ENCODE data around the gene NUP85. TPM values are rescaled to one million over a fixed set of nuclear protein-coding genes. Genes with fewer than 3 reads are reported as not detected.

Gene NUP85
- total and polyA plus RNA-seq, 11 donors: 9.4 to 40.9 (median 21.5) TPM

DNA sequence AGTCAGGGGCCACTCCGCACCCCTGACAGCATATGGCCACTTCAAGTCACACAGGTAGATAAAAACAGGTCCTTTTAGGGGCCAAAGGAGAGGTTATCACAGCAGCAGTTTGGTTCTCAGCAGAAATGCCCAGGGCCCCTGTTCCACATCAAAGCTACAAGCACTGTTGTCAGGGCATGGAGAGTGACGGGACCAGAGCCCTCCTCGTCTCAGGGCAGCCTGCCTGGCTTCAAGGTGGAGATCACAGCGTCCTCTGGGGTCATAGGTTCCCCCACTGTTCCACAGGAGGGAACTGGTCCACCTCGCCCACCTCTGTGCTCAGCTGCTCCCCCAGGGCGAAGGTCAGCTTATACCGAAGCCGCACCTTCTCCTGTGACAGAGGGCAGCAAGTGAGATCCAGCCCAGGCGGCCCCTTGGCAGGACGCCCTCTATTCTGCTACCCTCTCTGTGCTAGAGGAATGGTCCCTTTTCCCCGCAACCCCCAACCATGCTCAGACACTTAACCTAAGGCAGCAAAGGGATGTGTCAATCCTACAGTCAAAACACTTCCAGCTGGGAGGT lies 32.6 kb downstream of the NUP85 start:
- ATAC-seq (peak in 1 of 4 donors; percentile 3), DNase-seq (no peak)
- no peaks in the 10 kb centered on the region for H3K27me3 ChIP-seq
- intact Hi-C loops (cut with DNase I): no loop called here
- peak overlapping the region in 3 of 12 donors; percentile 11 to 56 (median 14) for H3K27ac ChIP-seq
- H3K4me1 ChIP-seq: peaks cover 0 to 38% (median 9%) of the 10 kb centered on the region in 12 donors
- H3K36me3 ChIP-seq: peaks cover 0 to 100% (median 97%) of the 10 kb centered on the region in 9 donors
- H3K9me3 ChIP-seq: no peaks in the 10 kb centered on the region
- no peak overlapping the region for H3K4me3 ChIP-seq
- 77 to 91% (median 80%) methylated on average over 7 to 11 of the region's 11 CpGs for WGBS, 4 donors
- TF ChIP-seq, protein P1, sequence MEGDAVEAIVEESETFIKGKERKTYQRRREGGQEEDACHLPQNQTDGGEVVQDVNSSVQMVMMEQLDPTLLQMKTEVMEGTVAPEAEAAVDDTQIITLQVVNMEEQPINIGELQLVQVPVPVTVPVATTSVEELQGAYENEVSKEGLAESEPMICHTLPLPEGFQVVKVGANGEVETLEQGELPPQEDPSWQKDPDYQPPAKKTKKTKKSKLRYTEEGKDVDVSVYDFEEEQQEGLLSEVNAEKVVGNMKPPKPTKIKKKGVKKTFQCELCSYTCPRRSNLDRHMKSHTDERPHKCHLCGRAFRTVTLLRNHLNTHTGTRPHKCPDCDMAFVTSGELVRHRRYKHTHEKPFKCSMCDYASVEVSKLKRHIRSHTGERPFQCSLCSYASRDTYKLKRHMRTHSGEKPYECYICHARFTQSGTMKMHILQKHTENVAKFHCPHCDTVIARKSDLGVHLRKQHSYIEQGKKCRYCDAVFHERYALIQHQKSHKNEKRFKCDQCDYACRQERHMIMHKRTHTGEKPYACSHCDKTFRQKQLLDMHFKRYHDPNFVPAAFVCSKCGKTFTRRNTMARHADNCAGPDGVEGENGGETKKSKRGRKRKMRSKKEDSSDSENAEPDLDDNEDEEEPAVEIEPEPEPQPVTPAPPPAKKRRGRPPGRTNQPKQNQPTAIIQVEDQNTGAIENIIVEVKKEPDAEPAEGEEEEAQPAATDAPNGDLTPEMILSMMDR (IDR thresholded peaks at IDR 0.05): no peak
- no peak for TF ChIP-seq POLR2A (IDR thresholded peaks at IDR 0.05)

DNA sequence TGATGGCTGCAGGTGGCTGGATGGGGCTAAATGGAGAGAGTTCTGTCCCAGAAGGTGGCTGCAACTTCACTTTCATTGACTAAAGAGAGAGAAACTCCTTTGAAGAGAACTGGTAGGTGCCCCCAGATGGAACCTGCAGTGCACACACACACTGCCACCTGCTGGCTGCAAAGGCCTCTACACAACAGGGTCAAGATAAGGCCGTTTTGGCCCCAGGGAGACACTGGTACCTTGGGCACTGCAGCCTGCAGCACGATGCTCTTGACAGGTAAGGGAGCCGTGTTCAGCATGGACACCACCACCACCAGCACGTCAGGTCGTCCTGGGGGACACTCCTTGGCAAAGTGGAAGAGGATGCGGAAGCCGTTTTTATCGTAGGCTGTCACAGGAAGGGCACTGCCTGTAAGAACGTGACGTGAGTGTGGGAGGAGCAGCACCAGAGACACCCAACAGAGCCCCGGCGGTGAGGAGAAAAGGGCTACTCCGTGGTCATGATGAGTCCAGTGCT lies 33.3 kb downstream of the NUP85 start:
- intact Hi-C loops (cut with DNase I): no loop called here
- DNase-seq (peak; percentile 48 to 79 (median 49)), ATAC-seq (peak; percentile 45 to 66 (median 56))
- Histone ChIP-seq H3K4me1 (peaks cover 0 to 41% (median 9%) of the 10 kb centered on the region in 12 donors), H3K36me3 (peaks cover 0 to 100% (median 97%) of the 10 kb centered on the region in 9 donors), H3K27ac (peak overlapping the region in 3 of 12 donors; percentile 11 to 56 (median 14)), H3K27me3 (no peaks in the 10 kb centered on the region), H3K9me3 (no peaks in the 10 kb centered on the region), H3K4me3 (no peak overlapping the region)
- whole genome bisulfite sequencing, 4 donors: 39 to 45% (median 41%) methylated on average over 12 to 13 of the region's 13 CpGs
- TF ChIP-seq, protein P1 (IDR thresholded peaks at IDR 0.05): peak; percentile 64 to 84 (median 78)
- TF ChIP-seq POLR2A (IDR thresholded peaks at IDR 0.05): no peak

DNA sequence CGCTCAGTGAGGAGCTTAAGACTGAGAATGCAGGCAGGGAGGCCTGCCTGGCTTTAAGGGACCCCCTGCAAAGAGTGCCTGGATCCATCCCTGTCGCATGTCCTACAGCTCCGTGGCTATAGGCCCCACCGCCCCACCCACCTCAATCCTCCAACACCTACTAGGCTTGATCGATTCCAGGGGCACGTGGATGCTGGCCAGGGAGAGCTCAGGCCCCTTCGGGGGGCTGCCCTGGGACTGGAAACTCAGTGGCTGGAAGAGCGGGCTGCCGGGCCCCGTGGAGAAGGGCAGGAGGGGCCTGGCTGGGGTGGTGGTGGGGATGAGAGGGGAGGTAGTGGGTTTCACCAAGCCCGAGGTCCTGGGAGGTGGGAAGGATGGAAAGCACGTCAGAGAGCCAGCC lies 33.7 kb downstream of the NUP85 start:
- intact Hi-C loops (cut with DNase I): no loop called here
- Histone ChIP-seq H3K4me1 (peaks cover 0 to 43% (median 9%) of the 10 kb centered on the region in 12 donors), H3K27me3 (no peaks in the 10 kb centered on the region), H3K9me3 (no peaks in the 10 kb centered on the region), H3K27ac (peak overlapping the region in 2 of 12 donors; percentile 11 to 18), H3K36me3 (peaks cover 0 to 100% (median 98%) of the 10 kb centered on the region in 9 donors), H3K4me3 (no peak overlapping the region)
- DNase-seq: no peak
- peak in 1 of 4 donors; percentile 1 for ATAC-seq
- WGBS, 4 donors: 75 to 95% (median 83%) methylated on average over 7 to 12 of the region's 12 CpGs
- TF ChIP-seq, protein P1 (IDR thresholded peaks at IDR 0.05): no peak
- TF ChIP-seq POLR2A (IDR thresholded peaks at IDR 0.05): no peak

DNA sequence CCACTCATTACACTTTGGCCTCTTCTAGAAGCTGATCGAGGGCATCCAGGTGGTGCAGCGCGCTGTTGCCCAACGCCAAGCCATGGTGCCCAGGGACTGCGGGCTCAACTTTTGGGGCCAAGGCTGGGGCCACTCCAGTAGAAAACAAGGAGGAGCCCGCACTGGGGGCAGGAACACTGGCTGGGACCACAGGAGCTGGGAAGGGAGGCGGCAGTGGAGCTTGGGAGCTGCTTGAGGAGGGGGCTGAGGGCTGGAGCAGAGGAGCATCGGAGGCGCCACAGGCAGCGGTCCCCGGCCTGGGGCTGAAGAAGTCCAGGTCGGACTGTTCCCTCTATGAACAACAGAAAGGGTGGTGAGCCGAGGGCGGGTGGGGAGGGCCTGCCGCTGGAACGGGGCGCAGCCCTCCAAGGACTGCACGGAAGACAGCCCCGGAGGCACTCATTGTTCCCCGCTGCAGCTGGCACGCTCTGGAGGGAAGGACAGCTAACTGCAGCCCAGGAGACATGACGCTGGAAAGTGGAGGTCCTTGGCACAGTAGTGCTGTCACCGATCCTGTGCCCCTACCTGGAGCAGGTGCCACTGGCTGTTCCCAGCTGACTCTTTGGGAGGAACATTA lies 34.4 kb downstream of the NUP85 start:
- no peak for TF ChIP-seq POLR2A (IDR thresholded peaks at IDR 0.05)
- TF ChIP-seq, protein P1 (IDR thresholded peaks at IDR 0.05): no peak
- DNase-seq (no peak), ATAC-seq (no peak)
- 89 to 94% (median 91%) methylated on average over 15 to 23 of the region's 23 CpGs for WGBS, 4 donors
- intact Hi-C loops (cut with DNase I): no loop called here
- H3K4me1 ChIP-seq: peaks cover 0 to 48% (median 9%) of the 10 kb centered on the region in 12 donors
- no peak overlapping the region for H3K27ac ChIP-seq
- peaks cover 0 to 100% (median 98%) of the 10 kb centered on the region in 9 donors for H3K36me3 ChIP-seq
- H3K27me3 ChIP-seq: no peaks in the 10 kb centered on the region
- H3K4me3 ChIP-seq: no peak overlapping the region
- no peaks in the 10 kb centered on the region for H3K9me3 ChIP-seq
